Head of caudate nucleus (tissue), 42 donors: Measurements from ENCODE around the gene SEC14L5.
A peak's percentile ranks its signal among the peaks of the same experiment; 100 is the strongest.

Experiments used
- DNase-seq, 42 donors: peaks; one replicate each; pipeline versions ENCODE4 v3.0.0 to v3.0.0-alpha.2; 2020 to 2021; ENCODE audit warnings: mixed read lengths in 7 of 42
- intact Hi-C: fragments of 100-400 bp; cut with DNase I; formaldehyde crosslinking; loops from one replicate; pipeline ENCODE4 v1.15.0; 2022

SEC14L5 gene

DNA sequence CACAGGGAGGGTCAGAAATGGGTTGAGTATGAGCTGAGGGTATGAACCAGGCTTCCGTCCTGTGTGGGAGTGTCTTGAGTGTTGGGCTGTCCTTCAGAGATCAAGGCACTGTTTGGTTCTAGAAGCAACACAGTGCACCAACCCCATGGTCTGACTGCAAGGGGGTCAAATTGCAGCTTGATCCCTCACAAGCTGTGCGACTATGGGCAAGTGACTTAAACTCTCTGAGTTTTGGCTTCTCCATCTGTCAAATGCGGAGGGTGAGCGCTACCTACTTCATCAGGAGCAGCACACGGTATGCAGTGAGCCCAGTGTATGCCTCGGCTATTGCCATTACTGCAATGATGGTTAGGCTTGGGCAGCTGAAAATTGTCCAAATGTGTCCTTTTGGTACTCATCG is 21.0 kb downstream of the SEC14L5 start:
- intact Hi-C loops = no loop called here
- no peak for DNase-seq

DNA sequence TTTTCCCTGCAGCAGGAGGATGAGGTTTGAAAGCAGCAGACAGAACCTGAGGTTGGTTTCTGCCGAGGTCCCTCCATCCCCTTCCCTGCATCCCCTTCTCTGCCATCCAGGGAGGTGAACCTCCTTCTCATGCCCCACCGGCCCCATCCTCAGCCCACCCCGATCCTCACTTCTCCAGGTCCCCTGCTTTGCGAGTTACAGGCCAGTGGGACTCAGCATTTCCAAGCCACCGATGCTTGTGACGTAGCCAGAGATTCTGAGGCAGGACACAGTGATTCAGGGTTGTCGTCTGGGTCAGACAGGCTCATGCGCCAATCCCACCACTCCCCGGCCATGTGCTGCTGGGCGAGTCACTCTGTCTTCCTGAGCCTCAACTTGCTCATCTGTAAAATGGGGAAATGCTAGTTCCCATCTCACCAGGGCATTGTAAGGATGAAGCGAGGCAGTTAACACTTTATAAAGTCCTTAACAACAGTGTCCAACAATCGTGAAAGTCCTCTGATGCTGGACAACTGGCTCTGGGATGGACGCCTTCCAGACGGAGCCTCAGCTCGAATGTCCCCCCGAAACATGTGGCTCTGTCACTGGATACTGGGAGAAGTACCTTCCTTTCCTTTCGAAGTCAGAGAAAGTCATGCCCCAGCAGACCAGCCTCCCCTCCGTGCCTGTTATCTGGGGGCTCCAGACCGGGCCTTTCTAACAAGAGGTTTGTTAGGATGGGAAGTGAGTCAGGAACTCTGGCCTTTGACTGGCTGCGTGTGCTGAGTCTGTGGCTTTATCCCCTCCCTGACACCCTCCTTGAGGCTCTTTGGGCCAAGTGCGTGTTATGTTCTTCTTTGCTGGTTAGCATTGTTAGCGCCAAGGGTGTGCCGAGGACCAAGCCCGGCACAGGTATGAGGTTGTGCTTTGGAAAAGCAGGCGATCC is 21.9 kb downstream of the SEC14L5 start:
- DNase-seq = peak in 1 of 42 donors; percentile 17
- intact Hi-C loops = no loop called here

GRCh38 chr16:4980691-4981090 is 22.6 kb downstream of the SEC14L5 start:
- intact Hi-C loops = no loop called here
- DNase-seq = no peak

DNA sequence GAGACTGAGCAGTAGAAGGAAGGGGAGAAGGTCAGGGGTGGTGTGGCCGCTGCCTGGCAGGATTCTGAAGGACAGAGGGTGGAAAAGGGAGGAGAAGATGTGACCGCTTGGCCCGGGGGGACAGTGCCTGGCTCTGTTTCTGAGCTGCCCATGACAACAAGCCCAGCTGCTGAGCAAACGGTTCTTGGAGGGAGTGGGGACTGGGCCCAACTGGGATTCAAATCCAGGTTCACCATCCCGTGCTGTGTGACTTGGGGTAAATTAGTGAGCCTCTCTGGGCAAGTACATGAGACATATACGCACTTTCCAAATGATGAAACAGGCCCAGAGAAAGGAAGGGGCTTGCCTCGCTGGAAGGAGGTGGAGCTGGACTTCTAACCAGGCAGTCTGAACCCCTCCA is 23.3 kb downstream of the SEC14L5 start:
- DNase-seq = peak in 12 of 42 donors; percentile 29 to 78 (median 56)

GRCh38 chr16:4982056-4982867 is 24.1 kb downstream of the SEC14L5 start:
- intact Hi-C loops = no loop called here
- peak in 30 of 42 donors; percentile 25 to 81 (median 52) for DNase-seq

More for the DNA sequence above, 23.3 kb downstream of the SEC14L5 start:
- intact Hi-C loops = no loop called here

- DNase-seq = no peak
- intact Hi-C loops = no loop called here
Observed at GRCh38 chr16:4984174-4984990, 26.3 kb downstream of the SEC14L5 start.

GRCh38 chr16:4987250-4987579 is 29.1 kb downstream of the SEC14L5 start:
- intact Hi-C loops = no loop called here
- no peak for DNase-seq

GRCh38 chr16:4987580-4988374 is 29.6 kb downstream of the SEC14L5 start:
- intact Hi-C loops = no loop called here
- DNase-seq = peak in 2 of 42 donors; percentile 40 to 41

- intact Hi-C loops = no loop called here
- DNase-seq = no peak
Observed at GRCh38 chr16:4988647-4989046, 30.5 kb downstream of the SEC14L5 start.

DNA sequence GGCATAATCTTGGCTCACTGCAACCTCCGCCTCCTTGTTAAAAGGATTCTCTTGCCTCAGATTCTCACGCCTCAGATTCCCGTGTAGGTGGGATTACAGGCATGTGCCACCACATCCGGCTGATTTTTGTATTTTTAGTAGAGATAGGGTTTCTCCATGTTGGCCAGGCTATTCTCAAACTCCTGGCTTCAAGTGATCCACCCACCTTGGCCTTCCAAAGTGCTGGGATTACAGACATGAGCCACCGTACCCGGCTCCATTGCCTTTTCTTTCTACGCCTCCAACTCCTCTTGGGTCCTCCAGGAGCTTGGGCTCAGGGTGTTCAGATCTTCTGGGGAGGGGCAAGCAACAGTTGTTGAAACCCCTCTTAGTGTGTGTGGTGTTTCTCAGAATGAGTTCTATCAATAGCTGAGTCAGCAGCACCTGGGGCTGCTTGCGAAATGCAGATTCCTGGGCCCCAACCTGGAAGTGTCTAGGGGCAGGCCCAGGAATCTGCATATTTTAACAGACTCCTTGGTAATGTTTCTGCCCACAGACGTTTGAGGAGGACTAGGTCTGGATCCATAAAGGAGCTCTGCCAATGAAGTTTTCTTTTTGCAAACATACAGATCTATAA is 31.4 kb downstream of the SEC14L5 start:
- intact Hi-C loops = no loop called here
- DNase-seq = no peak

GRCh38 chr16:4990415-4990814 is 32.3 kb downstream of the SEC14L5 start:
- DNase-seq = no peak
- intact Hi-C loops = no loop called here

- DNase-seq = no peak
Observed at GRCh38 chr16:4991754-4992153, 33.6 kb downstream of the SEC14L5 start.

GRCh38 chr16:4994719-4995434 is 36.7 kb downstream of the SEC14L5 start:
- intact Hi-C loops = no loop called here
- peak; percentile 68 to 92 (median 82) for DNase-seq

More at GRCh38 chr16:4991754-4992153, 33.6 kb downstream of the SEC14L5 start:
- intact Hi-C loops = no loop called here

- no peak for DNase-seq
- intact Hi-C loops = no loop called here
Observed at GRCh38 chr16:5000573-5001001, 42.5 kb downstream of the SEC14L5 start.

DNA sequence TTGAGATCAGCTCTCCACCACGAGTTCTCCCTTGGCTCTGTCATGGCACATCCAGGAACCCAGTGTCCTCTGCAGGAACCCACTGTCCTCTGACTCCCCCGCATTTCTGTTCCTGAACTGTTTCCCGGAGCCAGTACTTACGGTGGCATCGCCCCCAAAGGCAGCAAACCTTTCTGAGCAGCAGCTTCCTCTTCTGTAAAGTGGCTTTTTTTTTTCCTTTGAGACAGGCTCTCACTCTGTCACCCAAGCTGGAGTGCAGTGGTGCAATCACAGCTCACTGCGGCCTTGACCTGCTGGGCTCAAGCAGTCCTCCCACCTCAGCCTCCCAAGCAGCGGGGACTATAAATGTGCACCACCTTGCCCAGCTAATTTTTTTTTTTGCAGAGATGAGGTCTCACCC is 43.4 kb downstream of the SEC14L5 start:
- intact Hi-C loops = no loop called here

GRCh38 chr16:5001986-5002385 is 43.9 kb downstream of the SEC14L5 start:
- DNase-seq = no peak

More for the DNA sequence above, 43.4 kb downstream of the SEC14L5 start:
- peak in 12 of 42 donors; percentile 28 to 77 (median 62) for DNase-seq

DNA sequence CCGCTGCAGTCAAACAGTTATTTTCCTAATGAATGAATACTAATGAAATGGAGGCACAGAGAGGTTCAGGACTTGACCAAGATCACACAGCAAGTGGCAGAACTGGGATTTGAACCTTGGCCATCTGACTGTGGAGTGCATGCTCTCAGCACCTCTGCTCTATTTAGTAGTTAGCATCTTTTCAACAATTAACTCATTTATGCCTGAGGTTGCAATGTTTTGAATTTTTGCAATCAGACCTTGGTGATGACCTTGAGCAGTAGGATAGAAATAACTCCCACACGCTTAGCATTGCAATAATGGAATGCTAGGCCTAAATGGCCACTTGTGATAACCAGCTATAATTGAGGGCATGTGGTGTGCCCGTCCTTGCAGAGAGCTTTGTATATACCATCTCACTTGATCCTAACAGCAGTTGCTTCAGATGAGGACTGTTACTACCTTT is 44.6 kb downstream of the SEC14L5 start:
- no peak for DNase-seq
- intact Hi-C loops = no loop called here

More at GRCh38 chr16:5001986-5002385, 43.9 kb downstream of the SEC14L5 start:
- intact Hi-C loops = no loop called here
